Measurements from ENCODE around the gene SOCS7.

The SOCS7 gene

DNA sequence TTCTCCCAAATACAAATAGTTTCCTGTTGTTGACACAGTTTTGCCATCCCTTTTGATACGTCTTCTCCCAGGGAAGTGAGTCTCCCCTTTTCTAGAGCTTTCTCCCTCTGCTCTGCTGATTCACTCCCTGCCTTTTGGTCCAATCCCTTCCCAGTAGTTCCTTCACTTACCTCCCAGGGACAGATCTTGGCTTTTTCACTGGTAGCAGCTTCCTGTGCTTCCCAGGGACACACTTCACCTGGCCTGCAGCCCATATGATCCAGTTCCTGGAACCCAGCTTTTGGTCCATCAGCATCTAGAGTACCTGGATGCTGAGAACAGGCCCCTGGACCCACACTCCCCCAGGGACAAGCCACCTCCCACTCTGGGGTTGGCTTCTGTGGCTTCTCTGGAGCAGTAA lies 23.7 kb upstream of the SOCS7 start:
- Histone ChIP-seq H3K9me3 (ENCODE audit: control insufficient read depth in 1 of 2, low read length in 2 of 2) (no peaks in the 10 kb centered on the region), H3K4me3 (ENCODE audit: low read depth in 1 of 2, low read length in 2 of 2) (no peak overlapping the region), H3K36me3 (ENCODE audit: control insufficient read depth in 1 of 2, insufficient read depth in 2 of 2, low read length in 2 of 2) (peaks cover 0 to 8% of the 10 kb centered on the region in 2 donors), H3K4me1 (ENCODE audit: control insufficient read depth in 1 of 2, insufficient read depth in 2 of 2, low read length in 2 of 2) (no peaks in the 10 kb centered on the region), H3K27me3 (ENCODE audit: low read depth, low read length) (no peaks in the 10 kb centered on the region), H3K27ac (ENCODE audit: low read length) (no peak overlapping the region)

DNA sequence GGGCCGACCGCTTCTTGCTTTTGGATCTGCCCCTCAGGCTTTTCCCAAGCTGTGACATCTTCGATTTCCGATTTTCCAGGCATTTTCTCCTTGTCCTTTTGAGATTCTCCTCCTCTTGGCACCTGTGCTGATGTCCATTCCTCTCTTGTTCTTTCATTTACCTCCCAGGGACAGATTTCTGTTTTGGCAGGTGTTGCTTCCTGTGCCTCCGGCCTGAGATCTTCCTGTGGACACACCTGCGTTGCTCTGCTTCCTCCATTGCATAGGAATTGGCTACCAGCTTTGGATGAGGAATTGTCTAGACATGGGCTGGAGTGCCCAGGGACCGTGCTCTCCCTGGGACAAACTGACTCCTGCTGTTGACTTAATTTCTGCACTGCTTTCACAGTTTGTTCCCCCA lies 23.0 kb upstream of the SOCS7 start:
- no peaks in the 10 kb centered on the region for H3K27me3 ChIP-seq (ENCODE audit: low read depth, low read length)
- no peaks in the 10 kb centered on the region for H3K4me1 ChIP-seq (ENCODE audit: control insufficient read depth in 1 of 2, insufficient read depth in 2 of 2, low read length in 2 of 2)
- no peak overlapping the region for H3K27ac ChIP-seq (ENCODE audit: low read length)
- no peak overlapping the region for H3K4me3 ChIP-seq (ENCODE audit: low read depth in 1 of 2, low read length in 2 of 2)
- peaks cover 0 to 2% of the 10 kb centered on the region in 2 donors for H3K36me3 ChIP-seq (ENCODE audit: control insufficient read depth in 1 of 2, insufficient read depth in 2 of 2, low read length in 2 of 2)
- H3K9me3 ChIP-seq (ENCODE audit: control insufficient read depth in 1 of 2, low read length in 2 of 2) = no peaks in the 10 kb centered on the region

DNA sequence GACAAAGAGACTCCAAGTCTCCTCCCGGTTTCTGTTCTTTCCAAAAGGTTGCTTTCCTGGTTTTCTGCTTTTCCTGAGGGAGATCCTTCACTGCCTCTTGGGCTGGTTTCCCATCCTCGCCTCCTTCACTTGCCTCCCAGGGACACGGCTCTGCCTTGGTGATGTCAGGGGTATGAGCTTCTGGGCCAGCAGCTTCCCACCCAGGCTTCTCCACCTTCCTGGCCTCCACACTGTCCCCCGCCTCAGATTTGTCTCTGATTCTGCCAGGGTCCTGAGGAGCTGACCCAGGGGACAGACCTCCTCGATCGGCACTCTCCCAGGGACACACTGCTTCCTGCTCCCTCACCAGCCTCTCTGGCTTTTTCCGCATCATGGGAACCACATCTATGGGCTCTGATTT lies 22.4 kb upstream of the SOCS7 start:
- Histone ChIP-seq H3K27me3 (ENCODE audit: low read depth, low read length) (no peaks in the 10 kb centered on the region), H3K4me1 (ENCODE audit: control insufficient read depth in 1 of 2, insufficient read depth in 2 of 2, low read length in 2 of 2) (no peaks in the 10 kb centered on the region), H3K27ac (ENCODE audit: low read length) (no peak overlapping the region), H3K9me3 (ENCODE audit: control insufficient read depth in 1 of 2, low read length in 2 of 2) (no peaks in the 10 kb centered on the region), H3K4me3 (ENCODE audit: low read depth in 1 of 2, low read length in 2 of 2) (no peak overlapping the region), H3K36me3 (ENCODE audit: control insufficient read depth in 1 of 2, insufficient read depth in 2 of 2, low read length in 2 of 2) (no peaks in the 10 kb centered on the region)

DNA sequence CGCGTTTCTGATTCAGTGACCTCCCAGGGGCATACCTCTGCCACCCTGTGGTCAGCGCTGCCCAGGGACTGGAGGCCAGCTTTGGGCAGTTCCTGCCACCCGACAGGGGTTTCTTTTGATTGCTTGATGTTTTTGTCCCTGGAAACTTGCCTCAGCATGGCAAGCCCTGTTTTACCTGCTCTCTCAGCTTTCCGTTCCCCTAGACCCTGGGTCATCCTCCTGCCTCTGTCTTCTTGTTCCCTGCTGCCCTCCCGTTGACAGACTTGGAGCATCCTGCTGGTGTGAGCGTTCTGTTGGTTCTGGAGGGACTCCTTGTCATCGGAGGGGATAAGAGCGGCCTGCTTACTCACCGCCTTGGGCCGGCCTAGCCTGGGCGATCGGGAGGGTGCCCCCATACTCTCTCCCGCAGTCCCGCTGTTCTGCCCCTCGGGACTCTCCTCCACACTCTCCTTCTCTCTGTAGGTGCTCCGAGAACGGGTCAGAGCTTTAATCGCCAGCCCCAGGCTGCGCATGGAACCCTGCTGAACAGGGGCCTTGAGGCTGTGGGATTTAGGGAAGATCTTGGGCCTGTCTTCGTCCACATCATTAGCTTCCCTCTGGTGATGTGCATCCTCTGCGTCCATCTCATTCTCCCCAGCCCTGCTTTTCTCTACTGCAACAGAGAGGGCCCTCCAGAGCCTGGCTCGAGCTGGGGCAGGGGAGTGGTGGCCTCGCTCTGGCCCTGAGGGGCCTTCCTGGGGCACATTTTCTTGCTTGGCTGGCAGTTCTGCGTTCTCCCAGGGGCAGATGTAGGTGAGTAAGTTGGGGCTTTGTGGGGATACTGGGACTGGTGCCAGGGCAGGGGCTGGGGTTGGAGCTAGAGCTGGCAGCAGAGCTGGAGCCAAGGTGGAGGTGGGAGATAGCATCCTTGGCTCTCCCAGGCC lies 21.6 kb upstream of the SOCS7 start:
- H3K4me1 ChIP-seq (ENCODE audit: control insufficient read depth in 1 of 2, insufficient read depth in 2 of 2, low read length in 2 of 2) = no peaks in the 10 kb centered on the region
- no peaks in the 10 kb centered on the region for H3K9me3 ChIP-seq (ENCODE audit: control insufficient read depth in 1 of 2, low read length in 2 of 2)
- no peaks in the 10 kb centered on the region for H3K36me3 ChIP-seq (ENCODE audit: control insufficient read depth in 1 of 2, insufficient read depth in 2 of 2, low read length in 2 of 2)
- no peak overlapping the region for H3K27ac ChIP-seq (ENCODE audit: low read length)
- no peak overlapping the region for H3K4me3 ChIP-seq (ENCODE audit: low read depth in 1 of 2, low read length in 2 of 2)
- H3K27me3 ChIP-seq (ENCODE audit: low read depth, low read length) = no peaks in the 10 kb centered on the region

DNA sequence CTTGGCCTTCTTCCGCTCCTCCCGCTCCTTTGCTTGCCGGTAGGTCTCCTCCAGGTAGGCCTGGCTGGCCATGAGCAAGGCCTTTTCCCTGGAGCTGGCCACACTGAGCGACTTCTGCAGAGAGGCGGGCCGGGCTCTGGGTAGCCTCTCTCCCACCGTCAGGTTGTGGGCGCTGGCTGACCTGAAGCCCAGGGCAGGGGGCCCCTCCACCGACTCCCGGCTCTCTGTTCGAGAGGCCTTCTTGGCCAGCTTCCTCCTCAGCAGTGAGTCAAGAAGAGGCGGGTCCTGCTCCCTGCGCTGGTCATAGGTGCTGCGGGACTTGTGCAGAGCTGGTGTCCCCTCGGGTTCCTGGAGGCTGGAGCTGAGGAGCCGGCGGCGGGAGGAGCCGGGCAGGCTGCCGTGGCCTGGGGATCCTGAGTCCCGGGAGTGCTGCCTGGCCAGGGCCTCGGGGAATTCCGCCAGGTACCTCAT lies 20.7 kb upstream of the SOCS7 start:
- no peaks in the 10 kb centered on the region for H3K9me3 ChIP-seq (ENCODE audit: control insufficient read depth in 1 of 2, low read length in 2 of 2)
- no peaks in the 10 kb centered on the region for H3K27me3 ChIP-seq (ENCODE audit: low read depth, low read length)
- H3K36me3 ChIP-seq (ENCODE audit: control insufficient read depth in 1 of 2, insufficient read depth in 2 of 2, low read length in 2 of 2) = no peaks in the 10 kb centered on the region
- H3K27ac ChIP-seq (ENCODE audit: low read length) = no peak overlapping the region
- H3K4me3 ChIP-seq (ENCODE audit: low read depth in 1 of 2, low read length in 2 of 2) = no peak overlapping the region
- no peaks in the 10 kb centered on the region for H3K4me1 ChIP-seq (ENCODE audit: control insufficient read depth in 1 of 2, insufficient read depth in 2 of 2, low read length in 2 of 2)

DNA sequence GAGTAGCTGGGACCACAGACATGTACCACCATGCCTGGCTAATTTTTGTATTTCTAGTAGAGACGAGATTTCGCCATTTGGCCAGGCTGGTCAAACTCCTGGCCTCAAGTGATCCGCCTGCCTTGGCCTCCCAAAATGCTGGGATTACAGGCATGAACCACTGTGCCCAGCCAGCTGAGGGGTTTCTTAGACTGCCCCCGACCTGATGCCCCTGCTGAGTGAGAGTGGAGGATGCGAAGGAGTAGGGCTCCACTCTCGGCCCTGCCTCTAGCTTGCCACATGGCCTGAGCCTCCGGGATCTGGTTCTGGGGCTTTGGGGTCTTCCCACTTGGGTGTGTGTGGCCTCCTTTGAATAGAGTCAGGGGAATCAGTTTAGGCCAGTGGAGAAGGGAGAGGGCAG lies 18.9 kb upstream of the SOCS7 start:
- H3K27ac ChIP-seq (ENCODE audit: low read length) = no peak overlapping the region
- no peaks in the 10 kb centered on the region for H3K9me3 ChIP-seq (ENCODE audit: control insufficient read depth in 1 of 2, low read length in 2 of 2)
- H3K4me1 ChIP-seq (ENCODE audit: control insufficient read depth in 1 of 2, insufficient read depth in 2 of 2, low read length in 2 of 2) = no peaks in the 10 kb centered on the region
- H3K4me3 ChIP-seq (ENCODE audit: low read depth in 1 of 2, low read length in 2 of 2) = no peak overlapping the region
- H3K36me3 ChIP-seq (ENCODE audit: control insufficient read depth in 1 of 2, insufficient read depth in 2 of 2, low read length in 2 of 2) = no peaks in the 10 kb centered on the region
- H3K27me3 ChIP-seq (ENCODE audit: low read depth, low read length) = no peaks in the 10 kb centered on the region

DNA sequence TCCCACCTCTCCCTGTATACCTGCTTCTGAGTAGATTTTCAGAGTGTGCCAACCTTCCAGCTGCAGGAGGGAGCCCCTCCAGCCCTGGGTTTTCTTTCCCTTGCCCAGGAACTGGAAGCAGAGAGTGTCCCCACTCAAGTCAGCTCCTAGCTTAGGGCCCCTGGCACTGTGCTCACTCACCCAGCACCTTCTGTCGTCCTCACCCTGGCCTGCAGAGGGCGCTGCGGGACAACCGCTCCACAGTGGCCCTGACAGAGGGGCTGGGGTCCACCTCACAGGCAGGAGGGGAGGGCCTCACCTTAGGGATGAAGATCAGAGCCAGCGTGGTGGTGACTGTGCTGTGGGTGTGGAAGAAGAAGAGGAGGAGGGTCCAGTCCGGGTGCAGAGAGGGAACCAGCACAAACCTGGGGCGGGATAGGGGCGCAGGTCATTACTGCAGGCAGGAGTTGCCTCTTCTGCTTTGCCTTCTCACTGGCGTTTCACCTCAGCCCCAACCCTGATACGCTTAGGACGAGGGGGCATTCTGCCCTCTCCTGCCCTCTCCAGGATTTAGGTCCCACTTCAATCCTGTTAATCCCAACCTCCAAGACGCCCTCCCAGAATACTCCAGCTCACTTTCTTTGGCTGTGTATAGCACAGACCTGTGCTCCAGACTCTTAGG lies 17.9 kb upstream of the SOCS7 start:
- no peaks in the 10 kb centered on the region for H3K4me1 ChIP-seq (ENCODE audit: control insufficient read depth in 1 of 2, insufficient read depth in 2 of 2, low read length in 2 of 2)
- no peaks in the 10 kb centered on the region for H3K36me3 ChIP-seq (ENCODE audit: control insufficient read depth in 1 of 2, insufficient read depth in 2 of 2, low read length in 2 of 2)
- H3K27me3 ChIP-seq (ENCODE audit: low read depth, low read length) = no peaks in the 10 kb centered on the region
- no peak overlapping the region for H3K4me3 ChIP-seq (ENCODE audit: low read depth in 1 of 2, low read length in 2 of 2)
- no peaks in the 10 kb centered on the region for H3K9me3 ChIP-seq (ENCODE audit: control insufficient read depth in 1 of 2, low read length in 2 of 2)
- H3K27ac ChIP-seq (ENCODE audit: low read length) = no peak overlapping the region

DNA sequence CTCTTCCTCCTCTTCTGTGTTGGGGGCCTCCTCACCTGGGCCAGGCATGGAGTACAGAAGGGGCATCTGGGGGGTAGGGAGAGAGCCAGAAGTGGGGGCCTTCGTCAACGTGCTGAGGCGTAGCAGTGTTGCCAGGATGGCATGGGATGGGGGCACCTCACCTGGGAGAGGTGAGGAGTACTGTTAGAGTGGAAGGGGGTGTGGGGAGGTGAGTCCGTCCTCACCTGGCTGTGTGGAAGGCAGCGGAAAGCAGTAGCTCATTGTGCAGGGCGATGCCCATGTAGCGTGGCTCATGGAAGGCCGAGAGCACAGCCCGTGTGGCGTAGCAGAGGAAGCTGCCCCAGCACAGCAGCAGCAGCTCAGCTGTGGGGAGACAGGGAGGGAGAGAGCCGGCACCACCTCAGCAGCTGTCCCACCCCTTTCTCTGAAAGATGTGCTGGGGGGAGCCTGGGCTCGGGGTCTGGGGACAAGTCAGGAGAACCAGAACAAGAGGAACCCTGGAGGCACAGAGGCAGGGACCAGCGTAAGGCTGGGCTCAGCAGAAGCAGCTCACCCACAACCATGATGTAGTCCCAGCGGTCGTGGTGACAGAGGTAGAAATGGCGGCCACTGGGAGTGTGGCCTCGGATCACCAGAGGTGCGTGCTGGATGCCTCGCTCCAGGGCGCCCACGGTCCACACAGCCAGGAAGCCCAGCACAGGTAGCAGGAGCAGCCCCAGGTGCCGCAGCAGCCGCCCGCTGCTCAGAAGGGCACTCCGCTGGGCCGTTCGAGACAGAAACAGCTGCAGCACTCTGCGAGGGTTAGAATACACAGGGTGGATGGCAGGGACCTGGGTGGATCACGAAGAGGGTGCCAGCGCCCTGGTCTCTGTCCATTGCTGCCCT lies 16.9 kb upstream of the SOCS7 start:
- H3K4me3 ChIP-seq (ENCODE audit: low read depth in 1 of 2, low read length in 2 of 2) = no peak overlapping the region
- H3K36me3 ChIP-seq (ENCODE audit: control insufficient read depth in 1 of 2, insufficient read depth in 2 of 2, low read length in 2 of 2) = no peaks in the 10 kb centered on the region
- H3K4me1 ChIP-seq (ENCODE audit: control insufficient read depth in 1 of 2, insufficient read depth in 2 of 2, low read length in 2 of 2) = no peaks in the 10 kb centered on the region
- no peaks in the 10 kb centered on the region for H3K9me3 ChIP-seq (ENCODE audit: control insufficient read depth in 1 of 2, low read length in 2 of 2)
- H3K27me3 ChIP-seq (ENCODE audit: low read depth, low read length) = no peaks in the 10 kb centered on the region
- H3K27ac ChIP-seq (ENCODE audit: low read length) = no peak overlapping the region

DNA sequence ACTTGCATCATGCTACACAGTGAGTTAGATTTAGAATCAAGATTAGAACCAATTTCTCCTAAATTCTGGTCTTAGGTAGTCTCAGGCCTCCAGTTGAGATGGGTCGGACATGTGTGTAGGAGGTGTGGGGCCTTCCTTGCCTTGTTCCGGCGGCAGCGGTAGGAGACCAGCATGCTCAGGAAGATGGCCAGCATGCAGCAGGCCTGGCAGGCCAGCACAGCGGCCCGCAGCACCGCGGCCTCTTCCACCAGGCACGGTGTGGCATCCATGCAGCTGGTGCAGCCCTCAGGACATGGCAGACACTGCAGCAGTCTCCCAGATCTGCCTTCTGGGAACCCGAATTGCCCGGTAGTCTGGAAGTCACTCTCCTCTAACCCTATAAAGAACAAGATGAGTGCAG lies 14.8 kb upstream of the SOCS7 start:
- no peak overlapping the region for H3K27ac ChIP-seq (ENCODE audit: low read length)
- H3K9me3 ChIP-seq (ENCODE audit: control insufficient read depth in 1 of 2, low read length in 2 of 2) = no peaks in the 10 kb centered on the region
- H3K36me3 ChIP-seq (ENCODE audit: control insufficient read depth in 1 of 2, insufficient read depth in 2 of 2, low read length in 2 of 2) = no peaks in the 10 kb centered on the region
- no peaks in the 10 kb centered on the region for H3K27me3 ChIP-seq (ENCODE audit: low read depth, low read length)
- no peak overlapping the region for H3K4me3 ChIP-seq (ENCODE audit: low read depth in 1 of 2, low read length in 2 of 2)
- peaks cover 0 to 5% of the 10 kb centered on the region in 2 donors for H3K4me1 ChIP-seq (ENCODE audit: control insufficient read depth in 1 of 2, insufficient read depth in 2 of 2, low read length in 2 of 2)

DNA sequence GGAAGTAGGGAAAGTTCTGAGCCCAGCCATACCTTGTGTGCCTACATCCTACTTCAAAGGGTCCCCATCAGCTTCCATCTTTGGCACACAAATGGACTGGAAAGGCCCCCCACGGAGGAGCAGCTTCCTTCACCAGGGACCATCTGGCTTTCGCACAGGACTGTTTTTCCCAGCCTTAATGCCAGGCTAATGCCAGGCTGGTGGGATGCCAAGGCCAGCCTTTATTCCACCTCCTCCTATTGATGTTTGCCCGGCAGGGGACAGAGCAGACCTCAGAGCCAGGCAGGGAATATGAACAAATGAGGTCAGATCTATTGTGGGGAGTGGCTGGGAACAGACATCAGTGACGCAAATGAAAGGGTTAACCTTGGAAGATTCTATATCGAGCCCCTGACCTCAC lies 13.6 kb upstream of the SOCS7 start:
- Histone ChIP-seq H3K4me3 (ENCODE audit: low read depth in 1 of 2, low read length in 2 of 2) (no peak overlapping the region), H3K36me3 (ENCODE audit: control insufficient read depth in 1 of 2, insufficient read depth in 2 of 2, low read length in 2 of 2) (no peaks in the 10 kb centered on the region), H3K4me1 (ENCODE audit: control insufficient read depth in 1 of 2, insufficient read depth in 2 of 2, low read length in 2 of 2) (peaks cover 0 to 5% of the 10 kb centered on the region in 2 donors), H3K27me3 (ENCODE audit: low read depth, low read length) (no peaks in the 10 kb centered on the region), H3K9me3 (ENCODE audit: control insufficient read depth in 1 of 2, low read length in 2 of 2) (no peaks in the 10 kb centered on the region), H3K27ac (ENCODE audit: low read length) (no peak overlapping the region)

DNA sequence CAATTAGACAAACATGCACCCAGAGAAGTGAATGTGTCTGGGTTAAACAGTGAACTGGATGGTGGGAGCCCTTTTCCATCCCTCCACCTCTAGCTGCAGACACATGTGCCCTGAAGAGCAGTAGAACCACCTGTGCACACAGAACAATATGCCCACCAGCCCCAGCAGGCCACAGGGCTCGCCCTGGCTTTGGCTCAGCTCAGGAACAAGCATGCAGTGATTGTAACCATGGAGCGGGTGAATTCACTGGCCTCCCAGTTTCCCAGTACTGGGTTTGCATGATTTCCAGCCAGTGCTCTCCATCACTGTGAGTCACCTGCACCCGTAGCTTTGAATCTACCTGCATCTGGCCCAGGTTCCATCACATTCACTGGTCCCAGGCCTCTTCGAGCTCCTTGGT lies 13.1 kb upstream of the SOCS7 start:
- H3K36me3 ChIP-seq (ENCODE audit: control insufficient read depth in 1 of 2, insufficient read depth in 2 of 2, low read length in 2 of 2) = no peaks in the 10 kb centered on the region
- no peak overlapping the region for H3K4me3 ChIP-seq (ENCODE audit: low read depth in 1 of 2, low read length in 2 of 2)
- peaks cover 0 to 5% of the 10 kb centered on the region in 2 donors for H3K4me1 ChIP-seq (ENCODE audit: control insufficient read depth in 1 of 2, insufficient read depth in 2 of 2, low read length in 2 of 2)
- no peaks in the 10 kb centered on the region for H3K9me3 ChIP-seq (ENCODE audit: control insufficient read depth in 1 of 2, low read length in 2 of 2)
- H3K27me3 ChIP-seq (ENCODE audit: low read depth, low read length) = no peaks in the 10 kb centered on the region
- no peak overlapping the region for H3K27ac ChIP-seq (ENCODE audit: low read length)
